Endometrial microvascular endothelial cells (primary cell): ENCODE data around the gene RDH13. TPM values are rescaled to one million over a fixed set of nuclear protein-coding genes. Genes with fewer than 3 reads are reported as not detected.
"Not testable (repeated sequence)": the region's sequence is repeated elsewhere in the genome, so short reads cannot be mapped to it uniquely, and the experiment has no call there.

Source experiments
- in situ Hi-C: cut with HindIII; loops from 2 replicates; pipeline ENCODE4 v1.10.0; 2017; ENCODE audit warnings: low sequenced_read_pairs, low pct_unique_long_range_greater_than_20kb; ENCODE audit errors: inconsistent ontology term
- total RNA-seq: library from RNA; depleted of rRNA; stranded (reverse); fragments of >200 nt; gene quantifications from one replicate; pipeline ENCODE4 v1.2.3, GENCODE V29; 2015; ENCODE audit errors: inconsistent ontology term

RDH13 gene
- total RNA-seq, 1 donor from 2014 or later, result 9.8 TPM

DNA sequence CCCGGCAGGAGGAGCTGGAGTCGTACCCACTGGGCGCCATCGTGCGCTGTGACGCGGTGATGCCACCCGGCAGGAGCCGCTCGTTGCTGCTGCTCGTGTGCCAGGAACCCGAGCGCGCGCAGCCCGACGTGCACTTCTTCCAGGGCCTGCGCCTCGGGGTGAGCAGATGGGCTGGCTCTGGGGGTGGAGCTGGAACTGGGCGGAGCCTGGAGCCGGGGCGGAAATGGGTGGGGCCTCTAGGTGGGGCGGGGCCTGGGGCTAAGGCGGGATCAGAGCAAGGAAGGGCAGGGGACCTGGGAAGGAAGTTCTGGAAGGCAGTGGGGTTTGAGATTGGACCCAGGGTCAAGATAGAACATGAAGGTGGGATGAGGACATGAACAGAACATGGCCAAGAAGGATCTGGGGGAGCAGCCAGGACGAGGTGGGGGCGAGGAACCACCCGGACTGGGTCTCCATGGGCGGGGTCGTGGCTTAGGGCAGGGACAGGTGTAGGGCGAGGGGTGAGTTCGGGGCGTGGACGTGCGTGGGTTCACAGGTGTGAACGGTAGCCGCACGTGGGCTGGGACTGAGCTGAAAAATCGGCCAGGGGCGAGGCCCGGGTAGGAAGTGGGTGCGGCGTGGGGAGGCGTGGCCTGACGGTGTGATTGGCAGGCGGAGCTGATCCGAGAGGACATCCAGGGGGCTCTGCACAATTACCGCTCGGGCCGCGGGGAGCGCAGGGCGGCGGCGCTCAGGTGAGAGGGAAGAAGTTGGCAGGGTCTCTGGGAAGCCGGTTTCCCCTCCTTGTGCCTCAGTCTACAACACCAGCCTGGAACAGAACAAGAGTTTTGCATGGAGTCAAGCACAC is 17.4 kb upstream of the RDH13 start:
- in situ Hi-C loops, result no loop called here

DNA sequence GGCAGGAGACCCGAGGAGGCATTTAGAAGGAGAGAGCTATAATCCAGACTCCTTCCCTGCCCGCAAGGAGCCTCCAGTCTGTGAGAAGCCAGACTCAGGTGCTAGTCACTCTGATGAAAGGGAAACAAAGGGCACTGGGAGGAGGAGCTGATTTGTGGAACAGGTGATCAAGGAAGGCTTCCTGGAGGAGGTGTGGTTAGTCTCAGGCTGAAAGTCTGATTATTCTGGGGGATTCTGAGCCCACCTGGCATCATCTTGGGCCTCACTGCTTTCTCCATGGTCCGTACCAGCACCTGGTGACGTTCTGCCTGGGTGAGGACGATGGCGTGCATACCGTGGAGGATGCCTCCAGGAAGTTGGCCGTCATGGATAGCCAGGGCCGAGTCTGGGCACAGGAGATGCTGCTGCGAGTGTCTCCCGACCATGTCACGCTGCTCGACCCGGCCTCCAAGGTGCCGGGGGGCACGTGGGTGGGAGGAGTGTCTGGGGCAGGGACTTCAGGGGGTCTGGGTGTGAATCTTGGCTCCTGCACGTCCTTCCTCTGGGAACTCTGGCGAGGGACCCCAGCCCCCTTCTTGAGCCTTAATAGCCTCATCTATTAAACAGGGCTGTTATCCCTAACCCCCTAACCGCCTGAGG is 16.6 kb upstream of the RDH13 start:
- in situ Hi-C loops, result no loop called here

DNA sequence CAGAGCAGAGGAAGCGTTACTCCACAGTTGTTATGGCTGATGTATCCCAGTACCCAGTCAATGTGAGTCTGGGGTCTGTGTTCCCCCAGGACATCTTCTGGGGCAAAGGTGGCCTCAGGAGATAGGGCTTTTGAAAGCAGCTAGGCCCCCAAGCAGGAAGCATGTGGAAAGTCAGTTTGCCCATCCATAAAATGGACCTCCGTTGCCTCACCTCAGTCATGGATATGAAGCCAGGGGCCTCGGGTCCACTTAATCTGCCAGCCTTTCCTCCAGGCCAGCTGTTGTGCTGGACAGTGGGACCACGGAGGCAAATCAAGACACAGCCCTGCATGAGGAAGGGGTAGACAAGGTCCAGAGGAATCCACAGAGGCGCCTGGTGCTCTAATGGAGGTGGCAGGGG is 16.0 kb upstream of the RDH13 start:
- in situ Hi-C loops, result no loop called here

DNA sequence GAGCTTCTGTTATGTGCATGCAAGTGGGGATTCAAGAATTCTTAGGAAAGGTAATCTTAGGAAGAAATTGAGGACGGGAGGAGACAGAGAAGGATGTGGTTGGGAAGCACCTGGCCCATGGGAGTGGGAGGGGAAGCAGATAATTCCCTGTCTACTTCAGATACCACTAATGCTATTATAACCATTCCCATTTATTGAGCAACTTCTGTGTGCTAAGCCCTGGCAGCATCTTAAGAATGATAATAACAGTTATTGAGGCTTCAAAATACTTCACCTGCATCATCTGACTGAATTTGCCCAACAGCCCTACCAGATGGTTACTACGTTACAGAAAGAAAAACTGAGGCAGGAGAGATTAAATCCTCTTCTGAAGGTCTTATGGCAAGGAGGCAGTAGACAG is 14.2 kb upstream of the RDH13 start:
- in situ Hi-C loops, result no loop called here

DNA sequence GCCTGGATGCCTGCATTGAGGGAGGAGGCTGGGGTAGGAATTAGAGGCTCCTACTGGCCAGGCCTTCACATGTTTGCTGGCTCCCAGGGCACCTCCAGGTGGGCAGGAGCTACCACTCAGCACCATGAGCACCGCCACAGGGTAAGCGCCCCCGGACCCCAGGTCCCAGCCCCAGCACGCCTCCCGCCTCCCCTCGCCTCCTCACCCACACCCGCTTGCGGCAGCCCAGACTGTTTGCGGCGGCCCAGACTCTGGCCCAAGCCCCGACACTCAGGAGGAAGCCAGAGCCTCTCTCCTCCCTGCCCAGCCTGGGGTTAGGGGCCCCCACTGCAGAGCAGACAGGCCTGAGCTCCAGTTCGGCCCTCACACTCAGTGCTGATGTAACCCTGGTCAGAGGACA is 13.4 kb upstream of the RDH13 start:
- in situ Hi-C loops, result no loop called here

DNA sequence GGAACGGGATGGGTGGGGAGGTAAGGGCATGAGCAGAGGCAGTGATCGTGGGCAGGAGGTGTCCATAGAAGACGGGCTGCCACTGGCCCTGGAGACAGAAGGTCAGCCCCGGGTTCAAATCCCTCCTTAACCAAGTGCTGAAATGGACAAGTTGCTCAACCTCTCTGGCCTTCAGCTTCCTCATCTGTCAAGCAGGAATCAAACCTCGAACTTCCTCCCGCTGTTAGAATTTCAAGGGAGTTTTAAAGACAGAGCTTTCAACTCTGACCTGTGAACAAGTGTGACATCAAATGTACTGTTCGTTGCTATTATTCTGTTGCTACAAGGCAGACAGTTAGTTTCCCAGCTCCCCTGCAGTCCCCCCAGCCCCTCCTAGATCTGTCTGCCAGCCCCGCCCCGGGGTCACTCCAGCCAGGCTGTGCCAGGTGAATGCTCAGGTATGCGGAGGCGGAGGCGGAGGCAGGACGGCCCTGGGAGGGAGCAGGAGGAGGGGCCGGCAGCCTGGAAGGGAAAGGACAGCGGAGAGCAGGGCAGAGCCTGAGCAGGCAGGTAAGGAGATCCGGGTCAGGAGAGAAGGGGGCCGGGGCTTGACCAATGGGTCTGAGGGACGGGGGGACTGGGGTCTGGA is 12.5 kb upstream of the RDH13 start, which contains the start of gene EPS8L1:
Gene EPS8L1, plus strand, starts transcription at position 499 of the 628 bp plus-strand sequence. CDS start 576 bp downstream, outside the sequence.
- in situ Hi-C loops, result no loop called here

DNA sequence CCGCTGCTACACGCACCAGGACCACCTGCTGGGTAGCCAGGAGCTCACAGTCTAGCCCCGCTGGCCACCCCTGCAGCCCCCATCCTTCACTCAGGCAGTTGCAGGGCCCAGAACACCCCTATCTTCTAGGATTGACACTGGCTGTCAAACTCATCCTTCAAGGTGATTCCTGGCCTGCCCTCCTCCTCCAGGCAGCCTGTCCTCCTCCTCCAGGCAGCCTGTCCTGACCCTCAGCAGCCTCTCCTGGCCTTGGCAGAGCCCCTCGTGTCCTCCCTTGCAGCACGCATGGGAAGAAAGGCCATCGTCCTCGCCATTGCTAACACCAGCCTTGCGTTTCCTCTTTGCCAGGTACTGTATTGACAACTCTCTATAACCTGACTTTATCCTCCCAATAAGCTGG is 9.0 kb upstream of the RDH13 start:
- in situ Hi-C loops, result no loop called here

DNA sequence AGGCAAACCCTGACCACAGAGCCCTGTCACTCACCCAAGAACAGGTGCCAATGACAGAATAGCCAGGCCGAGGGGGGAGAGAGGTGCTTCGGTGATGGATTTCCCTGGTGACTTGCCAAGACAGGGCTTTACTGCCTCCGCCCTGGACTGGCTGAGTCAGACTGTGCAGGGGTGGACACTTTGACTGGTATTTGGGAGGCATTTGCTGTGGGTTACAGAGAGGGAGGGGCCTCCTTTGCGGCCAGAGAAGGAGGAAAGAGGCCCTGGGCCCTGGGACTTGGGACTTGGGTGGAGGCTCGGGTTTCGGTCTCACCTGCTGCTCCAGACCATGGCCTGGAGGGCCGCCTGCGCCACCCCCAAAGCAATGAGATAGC is 8.2 kb upstream of the RDH13 start:
- in situ Hi-C loops, result no loop called here

DNA sequence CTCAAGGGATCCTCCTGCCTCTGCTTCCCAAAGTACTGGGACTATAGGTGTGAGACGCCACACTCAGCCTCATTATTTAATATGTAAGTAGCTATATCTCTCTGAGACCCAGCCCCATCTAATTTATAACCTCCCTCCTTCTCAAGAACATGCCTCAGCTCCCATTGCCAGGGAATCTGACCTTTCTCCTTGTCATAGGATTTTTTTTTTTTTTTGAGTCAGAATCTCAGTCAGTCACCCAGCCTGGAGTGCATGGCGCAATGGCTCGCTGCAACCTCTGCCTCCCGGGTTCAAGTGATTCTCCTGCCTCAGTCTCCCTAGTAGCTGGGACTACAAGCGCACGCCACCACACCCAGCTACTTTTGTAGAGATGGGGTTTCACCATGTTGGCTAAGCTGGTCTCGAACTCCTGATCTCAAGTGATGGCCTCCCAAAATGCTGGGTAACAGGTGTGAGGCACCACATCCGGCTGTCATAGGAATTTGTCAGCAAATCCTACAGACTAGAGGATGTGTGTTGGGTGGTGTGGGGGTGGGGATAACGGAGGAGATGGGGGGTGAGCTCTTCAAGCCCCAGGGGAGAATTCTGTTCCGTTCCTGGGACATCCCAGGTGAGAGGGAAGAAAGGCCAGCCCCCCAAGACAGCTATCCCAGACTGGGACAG is 7.6 kb upstream of the RDH13 start:
- in situ Hi-C loops, result no loop called here

DNA sequence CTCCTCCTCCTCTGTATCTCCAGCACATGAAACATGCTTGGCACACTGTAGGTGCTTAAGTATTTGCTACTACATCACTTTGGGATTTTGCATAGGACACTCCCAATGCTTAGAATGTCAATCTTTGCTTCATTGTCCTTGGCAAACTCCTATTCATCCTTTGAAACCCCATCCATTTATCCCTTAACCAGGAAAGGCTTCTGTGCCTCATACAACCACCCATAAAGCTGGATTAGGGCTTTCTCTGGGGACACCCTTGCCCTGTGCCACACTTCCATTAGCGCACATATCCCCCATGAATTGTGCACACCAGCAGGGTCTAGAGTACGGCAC is 6.9 kb upstream of the RDH13 start:
- in situ Hi-C loops, result no loop called here

DNA sequence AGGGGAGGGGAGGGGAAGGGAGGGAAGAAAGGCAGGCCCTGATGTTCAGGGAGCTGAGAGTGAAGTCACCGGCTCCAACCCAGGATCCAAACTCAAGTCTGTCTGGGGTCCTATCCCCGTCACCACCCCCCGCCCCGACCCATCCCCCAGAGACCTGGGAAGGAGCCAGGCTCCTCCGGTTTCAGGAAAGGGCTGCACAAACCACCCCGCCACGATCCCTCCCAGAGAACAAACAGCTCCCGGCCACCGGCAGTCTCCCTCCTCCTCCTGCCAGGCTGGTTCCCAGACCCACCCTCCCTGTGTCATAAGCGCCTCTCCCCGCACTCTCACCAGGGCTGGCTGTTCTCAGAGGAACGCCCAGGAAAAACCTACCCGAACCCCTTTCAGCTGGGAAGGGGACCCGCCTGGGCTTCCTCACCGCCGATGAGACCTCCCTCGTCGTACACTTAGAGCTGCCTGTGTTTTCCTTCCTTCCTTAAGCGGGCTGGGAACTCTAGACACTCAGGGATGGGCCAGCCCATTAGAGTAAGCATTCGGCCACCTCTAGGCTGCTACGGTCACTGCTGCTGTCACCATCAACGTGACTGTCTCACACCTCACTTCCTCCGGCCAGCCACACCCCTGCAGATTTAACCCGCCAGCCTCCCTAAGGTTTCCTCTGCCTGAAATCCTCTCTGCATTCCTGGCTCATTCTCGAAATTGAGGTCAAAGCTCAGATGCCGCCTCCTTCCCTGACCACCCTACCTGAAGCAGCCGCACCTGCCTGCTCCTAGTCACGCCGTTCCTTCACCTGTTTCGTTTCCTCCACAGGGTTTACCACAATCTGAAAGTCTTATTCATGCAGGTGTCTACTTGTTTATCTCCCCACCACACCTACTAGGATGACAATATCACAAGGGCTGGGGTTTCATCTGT is 6.3 kb upstream of the RDH13 start:
- in situ Hi-C loops, result no loop called here

DNA sequence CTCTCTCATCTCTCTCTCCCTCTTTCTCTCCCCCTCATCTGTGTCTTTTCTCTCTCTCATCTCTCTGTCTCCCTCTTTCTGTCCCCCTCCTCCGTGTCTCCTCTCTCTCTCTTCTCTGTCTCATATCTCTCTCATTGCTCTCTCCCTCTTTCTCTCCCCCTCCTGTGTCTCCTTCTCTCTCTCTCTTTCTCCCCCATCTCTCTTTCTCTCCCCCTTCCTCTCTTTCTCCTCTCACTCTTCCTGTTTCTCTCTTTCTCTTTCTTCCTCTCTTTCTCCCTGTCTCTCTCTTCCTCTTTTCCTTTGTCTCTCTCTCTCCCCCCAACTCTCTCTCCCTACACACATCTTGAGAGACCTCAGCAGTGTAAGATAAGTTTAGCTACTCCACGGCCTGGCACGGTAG is 4.9 kb upstream of the RDH13 start:
- in situ Hi-C loops, result no loop called here

DNA sequence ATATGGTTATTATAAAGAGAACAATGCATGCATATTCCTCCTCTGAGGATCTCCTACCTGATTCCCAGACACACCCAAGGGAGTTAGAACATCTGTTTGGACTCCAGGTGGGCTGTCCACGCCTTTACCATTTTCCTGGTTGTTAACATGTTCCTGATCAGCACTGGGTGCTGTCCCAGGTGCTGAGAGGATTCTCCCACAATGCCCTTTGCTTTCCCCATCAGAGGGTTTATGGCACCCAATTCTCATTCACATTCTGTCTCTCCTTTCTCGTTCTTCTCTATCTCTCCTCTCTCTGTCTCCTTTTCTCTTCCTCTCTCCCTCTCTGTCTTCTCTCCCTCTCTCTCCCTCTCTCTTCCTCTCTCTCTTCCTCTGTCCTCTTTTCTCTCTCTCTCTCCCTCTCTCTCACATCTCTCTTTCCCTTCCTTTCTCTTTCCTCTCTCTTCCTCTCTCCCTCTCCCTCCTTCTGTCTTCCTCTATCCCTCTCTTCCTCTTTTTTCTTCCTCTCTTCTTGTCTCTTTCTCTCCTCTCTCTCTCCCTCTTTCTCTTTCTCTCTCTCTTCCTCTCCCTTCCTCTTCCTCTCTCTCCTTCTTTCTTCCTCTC is 3.3 kb upstream of the RDH13 start:
- in situ Hi-C loops, result no loop called here

DNA sequence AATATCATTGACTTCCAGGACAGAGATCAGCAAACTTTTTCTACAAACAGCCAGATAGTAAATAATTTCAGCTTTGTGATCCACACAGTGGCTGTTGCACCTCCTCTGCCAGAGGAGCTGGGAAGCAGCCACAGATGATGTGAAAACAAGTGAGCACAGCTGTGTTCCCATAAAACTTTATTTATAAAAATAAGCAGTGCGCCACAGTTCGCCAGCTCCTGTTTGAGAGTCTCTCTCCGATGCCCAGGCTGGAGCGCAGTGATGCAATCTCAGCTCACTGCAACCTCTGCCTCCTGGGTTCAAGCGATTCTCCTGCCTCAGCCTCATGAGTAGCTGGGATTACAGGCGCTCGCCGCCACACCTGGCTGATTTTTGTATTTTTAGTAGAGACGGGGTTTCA is 2.6 kb upstream of the RDH13 start:
- in situ Hi-C loops, result not testable (repeated sequence)

DNA sequence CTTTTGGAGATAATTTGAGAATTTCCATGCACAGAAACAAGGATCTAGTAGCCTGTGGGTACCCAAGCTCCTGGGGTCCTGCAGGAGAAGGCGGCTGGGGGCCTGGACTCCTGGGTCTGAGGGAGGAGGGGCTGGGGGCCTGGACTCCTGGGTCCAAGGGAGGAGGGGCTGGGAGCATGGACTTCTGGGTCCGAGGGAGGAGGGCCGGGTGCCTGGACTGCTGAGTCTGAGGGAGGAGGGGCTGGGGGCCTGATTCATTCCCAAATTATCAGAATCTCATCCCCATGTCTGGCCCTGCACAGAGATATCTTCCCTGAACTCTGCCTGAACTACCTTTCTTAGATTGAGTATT is 520 bp upstream of the RDH13 start:
- in situ Hi-C loops, result no loop called here

DNA sequence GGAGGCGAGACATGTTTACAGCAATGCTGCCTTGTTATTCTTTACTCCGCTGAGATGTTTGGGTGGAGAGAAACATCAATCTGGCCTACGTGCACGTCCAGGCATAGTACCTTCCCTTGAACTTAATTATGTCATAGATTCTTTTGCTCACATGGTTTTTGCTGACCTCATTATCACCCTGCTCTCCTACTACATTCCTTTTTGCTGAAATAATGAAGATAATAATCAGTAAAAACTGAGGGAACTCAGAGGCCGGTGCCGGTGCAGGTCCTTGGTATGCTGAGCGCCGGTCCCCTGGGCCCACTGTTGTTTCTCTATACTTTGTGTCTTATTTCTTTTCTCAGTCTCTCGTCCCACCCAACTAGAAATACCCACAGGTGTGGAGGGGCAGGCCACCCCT is 2.7 kb downstream of the RDH13 start:
- in situ Hi-C loops, result not testable (repeated sequence)

DNA sequence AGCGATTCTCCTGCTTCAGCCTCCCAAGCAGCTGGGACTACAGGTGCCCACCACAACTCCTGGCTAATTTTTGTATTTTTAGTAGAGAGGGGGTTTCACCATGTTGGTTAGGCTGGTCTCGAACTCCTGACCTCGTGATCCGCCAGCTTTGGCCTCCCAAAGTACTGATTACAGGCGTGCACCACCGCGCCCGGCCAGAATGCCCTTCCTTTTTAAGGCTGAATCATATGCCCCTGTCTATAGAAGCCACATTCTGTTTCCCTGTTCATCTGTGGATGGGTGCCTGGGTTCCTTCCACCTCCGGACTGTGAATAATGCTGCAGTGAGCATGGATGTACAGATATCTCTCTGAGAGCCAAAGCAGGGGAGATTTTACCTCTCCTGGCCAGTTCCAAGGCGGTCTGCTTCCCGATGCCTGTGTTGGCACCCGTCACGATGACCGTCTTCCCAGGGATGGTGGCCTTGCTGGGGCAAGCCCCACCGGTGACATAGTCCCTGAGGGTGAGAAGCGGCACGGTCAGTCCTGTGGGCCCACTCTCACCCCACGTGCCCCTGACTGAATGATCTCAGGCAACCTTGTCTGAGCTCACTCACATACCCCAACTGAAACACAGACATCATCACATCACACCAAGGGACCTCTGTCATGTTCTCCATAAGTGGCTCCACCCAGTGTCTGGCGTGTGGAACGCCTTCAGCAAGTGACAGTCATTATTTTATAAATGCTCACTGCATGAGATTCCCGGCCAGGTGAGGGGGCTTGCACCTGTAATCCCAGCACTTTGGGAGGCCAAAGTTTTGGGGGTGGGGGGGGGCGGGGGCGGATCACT is 4.0 kb downstream of the RDH13 start:
- in situ Hi-C loops, result no loop called here

DNA sequence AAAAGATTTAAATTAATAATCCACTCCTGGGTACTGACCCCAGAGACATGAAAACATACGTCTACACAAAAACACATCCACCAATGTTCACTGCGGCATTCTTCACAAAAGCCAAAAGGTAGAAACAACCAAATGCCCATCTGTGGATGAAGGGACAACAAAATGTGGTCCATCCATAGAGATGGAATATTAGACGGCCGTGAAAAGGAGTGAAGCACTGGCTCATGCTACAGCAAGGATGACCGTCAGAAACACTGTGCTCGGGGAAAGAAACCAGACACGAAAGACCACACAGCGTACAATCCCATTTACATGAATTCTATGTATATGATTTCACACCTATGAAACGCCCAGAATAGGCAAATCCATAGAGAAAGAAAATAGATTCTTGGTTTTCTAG is 6.1 kb downstream of the RDH13 start:
- in situ Hi-C loops, result no loop called here
